Measurements from ENCODE around the gene GNB1L. TPM values are rescaled to one million over a fixed set of nuclear protein-coding genes. Genes with fewer than 3 reads are reported as not detected.

Gene GNB1L
- total and polyA plus RNA-seq, 2 donors (not counting 1 experiment from before 2014, with no cell fraction given) = 6.6 to 12.1 TPM

- Mint-ChIP-seq H3K9me3 (ENCODE audit: insufficient read depth) (no peaks in the 10 kb centered on the region), H3K27ac (no peak overlapping the region), H3K4me1 (no peaks in the 10 kb centered on the region), H3K27me3 (no peaks in the 10 kb centered on the region), H3K4me3 (no peak overlapping the region)
- 93% methylated on average over 14 of the region's 16 CpGs for WGBS (ENCODE audit: insufficient coverage)
- Histone ChIP-seq H3K9me3 (ENCODE audit: control extremely low read depth in 1 of 3, control insufficient read depth in 2 of 3, insufficient read depth in 1 of 3, low read length in 2 of 3) (no peaks in the 10 kb centered on the region), H3K36me3 (replicated peaks in 1 of 2; ENCODE audit: control extremely low read depth in 1 of 2, control insufficient read depth in 1 of 2, extremely low read depth in 1 of 2, insufficient read depth in 2 of 2, low read length in 1 of 2) (peaks cover 0 to 7% of the 10 kb centered on the region in 2 experiments), H3K4me3 (ENCODE audit: control extremely low read depth in 1 of 5, extremely low read depth in 1 of 5, insufficient read depth in 1 of 5, low read depth in 2 of 5, low read length in 4 of 5) (no peak overlapping the region), H4K20me1 (ENCODE audit: control insufficient read depth, insufficient read depth, low read length, poor library complexity, severe bottlenecking) (no peaks in the 10 kb centered on the region), H3K4me2 (replicated peaks; ENCODE audit: low read depth, low read length, poor library complexity, severe bottlenecking) (no peak overlapping the region), H3K79me2 (ENCODE audit: control insufficient read depth, insufficient read depth, low read length) (no peaks in the 10 kb centered on the region), H3K27me3 (replicated peaks in 1 of 4; ENCODE audit: control extremely low read depth in 1 of 4, control insufficient read depth in 3 of 4, insufficient read depth in 4 of 4, low read length in 3 of 4) (no peaks in the 10 kb centered on the region), H2AFZ (ENCODE audit: insufficient read depth, low read depth, low read length, poor library complexity, severe bottlenecking) (no peak overlapping the region), H3K27ac (ENCODE audit: low read length in 2 of 2) (no peak overlapping the region), H3K4me1 (ENCODE audit: control insufficient read depth in 2 of 2, insufficient read depth in 2 of 2, low read length in 2 of 2) (no peaks in the 10 kb centered on the region), H3K9ac (ENCODE audit: low read length) (no peak overlapping the region)
- POLR2A ChIA-PET = no interaction called here
- no peak for DNase-seq
- no peak for ATAC-seq (ENCODE audit: low read depth)
- TF ChIP-seq CTCF (IDR thresholded peaks at IDR 0.05) (no peak), EZH2 (IDR thresholded peaks at IDR 0.05; ENCODE audit: borderline replicate concordance, insufficient read depth, low read depth, low read length, poor library complexity, severe bottlenecking) (no peak)
- intact Hi-C loops (cut with micrococcal nuclease) = no loop called here
- CTCF ChIA-PET = interaction anchor here (0.6 to 2.3 kb wide), 3 partner anchors 9 to 174 kb away, joined by 3 to 10 read pairs (median 3); no protein-coding TSS in a partner anchor
Observed at GRCh38 chr22:19904174-19904856, 49.6 kb upstream of the GNB1L start.

GRCh38 chr22:19903513-19903912 is 48.8 kb upstream of the GNB1L start:
- Mint-ChIP-seq H3K27ac (no peak overlapping the region), H3K27me3 (no peaks in the 10 kb centered on the region), H3K4me3 (no peak overlapping the region), H3K9me3 (ENCODE audit: insufficient read depth) (no peaks in the 10 kb centered on the region), H3K4me1 (no peaks in the 10 kb centered on the region)
- Histone ChIP-seq H3K9ac (ENCODE audit: low read length) (no peak overlapping the region), H3K9me3 (ENCODE audit: control extremely low read depth in 1 of 3, control insufficient read depth in 2 of 3, insufficient read depth in 1 of 3, low read length in 2 of 3) (no peaks in the 10 kb centered on the region), H4K20me1 (ENCODE audit: control insufficient read depth, insufficient read depth, low read length, poor library complexity, severe bottlenecking) (no peaks in the 10 kb centered on the region), H3K36me3 (replicated peaks in 1 of 2; ENCODE audit: control extremely low read depth in 1 of 2, control insufficient read depth in 1 of 2, extremely low read depth in 1 of 2, insufficient read depth in 2 of 2, low read length in 1 of 2) (peaks cover 0 to 5% of the 10 kb centered on the region in 2 experiments), H3K4me3 (ENCODE audit: control extremely low read depth in 1 of 5, extremely low read depth in 1 of 5, insufficient read depth in 1 of 5, low read depth in 2 of 5, low read length in 4 of 5) (no peak overlapping the region), H3K79me2 (ENCODE audit: control insufficient read depth, insufficient read depth, low read length) (no peaks in the 10 kb centered on the region), H3K27me3 (replicated peaks in 1 of 4; ENCODE audit: control extremely low read depth in 1 of 4, control insufficient read depth in 3 of 4, insufficient read depth in 4 of 4, low read length in 3 of 4) (no peaks in the 10 kb centered on the region), H3K4me1 (ENCODE audit: control insufficient read depth in 2 of 2, insufficient read depth in 2 of 2, low read length in 2 of 2) (no peaks in the 10 kb centered on the region), H2AFZ (ENCODE audit: insufficient read depth, low read depth, low read length, poor library complexity, severe bottlenecking) (no peak overlapping the region), H3K27ac (ENCODE audit: low read length in 2 of 2) (no peak overlapping the region), H3K4me2 (replicated peaks; ENCODE audit: low read depth, low read length, poor library complexity, severe bottlenecking) (no peak overlapping the region)
- ATAC-seq (ENCODE audit: low read depth) (no peak), DNase-seq (no peak)
- intact Hi-C loops (cut with micrococcal nuclease) = no loop called here
- TF ChIP-seq CTCF (IDR thresholded peaks at IDR 0.05) (no peak), EZH2 (IDR thresholded peaks at IDR 0.05; ENCODE audit: borderline replicate concordance, insufficient read depth, low read depth, low read length, poor library complexity, severe bottlenecking) (no peak)
- ChIA-PET CTCF (interaction anchor here (0.8 to 2.3 kb wide), 3 partner anchors 10 to 173 kb away, joined by 3 to 10 read pairs (median 6); no protein-coding TSS in a partner anchor), POLR2A (no interaction called here)
- 94% methylated on average over 9 of the region's 12 CpGs for WGBS (ENCODE audit: insufficient coverage)

All from B cell (primary cell).